Esophagus squamous epithelium (tissue), 4 donors: ENCODE data around the gene TJAP1.

Source experiments
- CTCF ChIP-seq, 6 experiments: fragments of 450-650 bp in 4 of 6; fragments of 200-600 bp in 2 of 6; sonication (generic) in 2 of 6; IDR thresholded peaks; one replicate each; pipeline ENCODE4 v1.5.1; 2016 to 2019; ENCODE audit warnings: antibody characterized with exemption in 6 of 6, mild to moderate bottlenecking in 4 of 6, moderate library complexity in 4 of 6
- POLR2A ChIP-seq, 4 donors: fragments of 450-650 bp; IDR thresholded peaks; one replicate each; pipeline ENCODE4 v1.6.1; 2017; ENCODE audit warnings: antibody characterized with exemption in 4 of 4, mild to moderate bottlenecking in 4 of 4, moderate library complexity in 3 of 4

DNA sequence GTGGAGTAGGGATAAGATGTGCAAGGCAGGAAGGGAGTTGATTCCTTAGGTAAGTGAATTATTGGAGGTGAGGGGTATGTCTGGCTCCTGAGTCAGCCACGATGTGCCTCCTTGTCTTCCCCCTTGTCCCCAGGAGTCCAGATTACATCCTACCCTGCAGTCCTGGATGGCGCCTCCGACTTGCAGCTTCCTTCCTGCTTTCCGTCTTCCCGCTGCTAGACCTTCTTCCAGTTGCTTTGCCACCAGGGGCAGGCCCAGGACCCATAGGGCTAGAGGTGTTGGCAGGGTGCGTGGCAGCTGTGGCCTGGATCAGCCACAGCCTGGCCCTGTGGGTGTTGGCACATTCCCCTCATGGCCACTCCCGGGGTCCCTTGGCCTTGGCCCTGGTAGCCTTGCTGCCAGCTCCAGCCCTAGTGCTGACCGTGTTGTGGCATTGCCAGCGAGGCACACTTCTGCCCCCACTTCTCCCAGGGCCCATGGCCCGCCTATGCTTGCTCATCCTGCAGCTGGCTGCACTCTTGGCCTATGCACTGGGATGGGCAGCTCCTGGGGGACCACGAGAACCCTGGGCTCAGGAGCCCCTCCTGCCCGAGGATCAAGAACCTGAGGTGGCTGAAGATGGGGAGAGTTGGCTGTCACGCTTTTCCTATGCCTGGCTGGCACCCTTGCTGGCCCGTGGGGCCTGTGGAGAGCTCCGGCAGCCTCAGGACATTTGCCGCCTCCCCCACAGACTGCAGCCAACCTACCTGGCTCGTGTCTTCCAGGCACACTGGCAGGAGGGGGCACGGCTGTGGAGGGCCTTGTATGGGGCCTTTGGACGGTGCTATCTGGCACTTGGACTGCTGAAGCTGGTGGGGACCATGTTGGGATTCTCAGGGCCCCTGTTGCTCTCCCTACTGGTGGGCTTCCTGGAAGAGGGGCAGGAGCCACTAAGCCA lies 45.1 kb upstream of the TJAP1 start:
- TF ChIP-seq POLR2A (IDR thresholded peaks at IDR 0.05) (no peak), CTCF (IDR thresholded peaks at IDR 0.05) (no peak)
